K562 (cell line): ENCODE results near the gene SCG3. TPM values are rescaled to one million over a fixed set of nuclear protein-coding genes. Genes with fewer than 3 reads are reported as not detected.

ENCODE experiments used
- ATAC-seq: fragments of 200-7000 bp; cut with Tn5 transposase; 3 replicates; pipeline ENCODE4 v1.9.1; 2020; ENCODE audit warnings: moderate library complexity
- BruUV-seq: library from RNA; stranded (reverse); fragments of 400-500 nt; replicated peaks from 2 replicates; lab custom pipeline; 2021; lab: Mats Ljungman, UMichigan
- CTCF ChIA-PET: fragments of 300-600 bp; formaldehyde crosslinking; extraction: SDS; loops from one replicate; lab custom pipeline; 2021; ENCODE audit warnings: low intra/inter-chr PET ratio; lab: Yijun Ruan, JAX
- POLR2A ChIA-PET: fragments of 300-600, 350-650 bp; sonication (Branson Sonifier 250); formaldehyde crosslinking; extraction: SDS; loops from one replicate; lab custom pipeline; 2021; ENCODE audit warnings: antibody characterized with exemption, inconsistent platforms; lab: Yijun Ruan, JAX
- DNase-seq, 4 experiments: peaks; one replicate each; pipeline versions ENCODE4 v3.0.0 to v3.0.0-alpha.2; 2011 to 2018; ENCODE audit warnings: low spot score in 3 of 4, mixed read lengths in 3 of 4; ENCODE audit errors: extremely low read depth in 1 of 4
- FAIRE-seq: peaks from 2 replicates; lab custom pipeline; 2011; peaks lifted over from hg19 to GRCh38; lab: Jason Lieb, UNC
- H2AFZ ChIP-seq: 2 replicates; pipeline ENCODE4 v1.6.0; 2011; ENCODE audit warnings: low read depth, low read length, control low read depth, inconsistent platforms
- H3K27ac ChIP-seq: fragments of 200-600 bp; 3 replicates; pipeline ENCODE4 v1.8.0; 2011; ENCODE audit warnings: low read depth, mild to moderate bottlenecking, control low read depth, inconsistent platforms, low read length, moderate library complexity, mixed read lengths; ENCODE audit errors: extremely low read depth
- H3K27me3 ChIP-seq, 2 experiments: fragments of 300-600 bp in 1 of 2; 2 replicates in 1 of 2; 3 replicates in 1 of 2; pipeline versions ENCODE4 v1.6.0 to v1.8.0; 2011; ENCODE audit warnings: inconsistent platforms in 2 of 2, low read length in 2 of 2, mild to moderate bottlenecking in 1 of 2, mixed read lengths in 1 of 2, moderate library complexity in 1 of 2; ENCODE audit not compliant: control insufficient read depth in 2 of 2, insufficient read depth in 2 of 2
- H3K36me3 ChIP-seq: fragments of 300-600 bp; 3 replicates; pipeline ENCODE4 v1.8.0; 2011; ENCODE audit warnings: mild to moderate bottlenecking, low read length, inconsistent platforms; ENCODE audit not compliant: control insufficient read depth, insufficient read depth
- H3K4me1 ChIP-seq, 2 experiments: fragments of 200-600 bp in 1 of 2; replicated peaks in 1 of 2; 2 replicates in 1 of 2; 3 replicates in 1 of 2; pipeline versions ENCODE4 v1.5.1 to v1.8.0; 2011; ENCODE audit warnings: inconsistent platforms in 2 of 2, low read length in 2 of 2, mild to moderate bottlenecking in 1 of 2, mixed read lengths in 1 of 2, moderate library complexity in 1 of 2; ENCODE audit not compliant: control insufficient read depth in 2 of 2, insufficient read depth in 2 of 2
- H3K4me2 ChIP-seq: 2 replicates; pipeline ENCODE4 v1.6.1; 2011; ENCODE audit warnings: low read length, control low read depth, inconsistent platforms, mixed read lengths; ENCODE audit not compliant: insufficient read depth
- H3K4me3 ChIP-seq: fragments of 200-600 bp; sonication (generic), shearing (Covaris generic); 2 replicates; pipeline ENCODE4 v1.5.1; 2016; ENCODE audit warnings: control low read depth, inconsistent platforms
- H3K79me2 ChIP-seq: fragments of 200-600 bp; 3 replicates; pipeline ENCODE4 v1.8.0; 2011; ENCODE audit warnings: low read length, inconsistent platforms; ENCODE audit not compliant: control insufficient read depth, insufficient read depth
- H3K9ac ChIP-seq, 2 experiments: 2 replicates each; pipeline versions ENCODE4 v1.6.0 to v1.6.1; 2011; ENCODE audit warnings: low read depth in 2 of 2, low read length in 2 of 2, control low read depth in 1 of 2, inconsistent platforms in 1 of 2, mild to moderate bottlenecking in 1 of 2, mixed read lengths in 1 of 2; ENCODE audit not compliant: insufficient read depth in 1 of 2
- H3K9me1 ChIP-seq: one replicate; pipeline ENCODE4 v1.6.0; 2011; ENCODE audit warnings: inconsistent platforms, mild to moderate bottlenecking, low read length, moderate library complexity; ENCODE audit not compliant: control insufficient read depth, insufficient read depth
- H3K9me3 ChIP-seq: replicated peaks from 2 replicates; pipeline ENCODE4 v1.5.1; 2011; ENCODE audit warnings: low read depth, low read length, inconsistent platforms; ENCODE audit not compliant: control insufficient read depth, insufficient read depth
- H4K20me1 ChIP-seq: replicated peaks from 2 replicates; pipeline ENCODE4 v1.6.1; 2011; ENCODE audit warnings: low read length, inconsistent platforms, mixed read lengths; ENCODE audit not compliant: control insufficient read depth, insufficient read depth
- CEBPB ChIP-seq: fragments of 450-650 bp; IDR thresholded peaks from 2 replicates; pipeline ENCODE4 v1.6.1; 2016; ENCODE audit warnings: missing genetic modification characterization, missing compliant biosample characterization
- EGR1 ChIP-seq: fragments of 450-650 bp; conservative IDR thresholded peaks from 2 replicates; pipeline ENCODE4 v1.6.1; 2017; ENCODE audit warnings: mild to moderate bottlenecking
- FOXP1 ChIP-seq: sonication (generic); formaldehyde crosslinking; IDR thresholded peaks from 2 replicates; pipeline ENCODE4 v1.8.0; 2022; ENCODE audit warnings: mild to moderate bottlenecking, missing genetic modification reagents
- HCFC1 ChIP-seq: IDR thresholded peaks from 2 replicates; pipeline ENCODE4 v1.6.1; 2012; ENCODE audit warnings: low read depth, low read length, improper control_type of control experiment
- KLF16 ChIP-seq: IDR thresholded peaks from 2 replicates; pipeline ENCODE4 v1.6.1; 2016; ENCODE audit warnings: antibody characterized with exemption
- NR2F6 ChIP-seq: fragments of 450-650 bp; formaldehyde crosslinking; IDR thresholded peaks from 2 replicates; pipeline ENCODE4 v1.4.0; 2020; ENCODE audit warnings: mild to moderate bottlenecking
- POU5F1 ChIP-seq: fragments of 150-350 bp; IDR thresholded peaks from 2 replicates; pipeline ENCODE4 v1.6.1; 2014; ENCODE audit warnings: borderline replicate concordance, low read length, low read depth, mild to moderate bottlenecking; ENCODE audit not compliant: partially characterized antibody
- WGBS: fragments of 100-300 bp; shearing (Covaris generic); methylation state at CpG from one replicate; pipeline ENCODE4 v1.1.6; 2016; ENCODE audit warnings: low coverage, mixed read lengths; ENCODE audit not compliant: insufficient coverage; ENCODE audit errors: missing lambda C conversion rate; 5-methylcytosine and 5-hydroxymethylcytosine counted together
- in situ Hi-C: fragments of 300-500 bp; cut with MboI; formaldehyde crosslinking; loops from 4 replicates; pipeline ENCODE4 v1.15.0; 2018; ENCODE audit warnings: inconsistent platforms, mixed read lengths
- intact Hi-C: fragments of 100-400 bp; cut with micrococcal nuclease; formaldehyde crosslinking; loops from 2 replicates; pipeline ENCODE4 v1.14.2; 2022
- polyA plus RNA-seq, 8 experiments: library from polyadenylated mRNA; depleted of rRNA in 4 of 8; stranded (reverse) in 5 of 8; unstranded in 3 of 8; fragments of >200 nt; fragmentation: Nextera tagmentation in 2 of 8; fragmentation: Illumina TruSeq in 1 of 8; extraction: Ambion mirVana in 2 of 8; extraction: Trizol in 1 of 8; gene quantifications; 2 replicates each; pipeline versions ENCODE4 v1.2.1 to v1.2.3, GENCODE V29; 2011 to 2014; ENCODE audit warnings: inconsistent platforms in 1 of 8, missing spikeins in 1 of 8
- total RNA-seq, 7 experiments: library from RNA; depleted of rRNA in 6 of 7; stranded (reverse); fragments of >200 nt in 6 of 7; fragmentation: Illumina TruSeq in 2 of 7; extraction: Trizol in 2 of 7; gene quantifications; 2 replicates each; pipeline versions ENCODE4 v1.2.1 to v1.2.3, GENCODE V29; 2011 to 2021; ENCODE audit warnings: low replicate concordance in 1 of 7
- TF ChIP-seq, protein P1 (sequence below), 3 experiments: IDR thresholded peaks in 2 of 3; conservative IDR thresholded peaks in 1 of 3; 2 replicates each; pipeline ENCODE4 v1.5.1; 2011 to 2012; ENCODE audit warnings: low read length in 3 of 3, mild to moderate bottlenecking in 3 of 3, control low read depth in 2 of 3, improper control_type of control experiment in 1 of 3, inconsistent platforms in 1 of 3, low read depth in 1 of 3, mixed read lengths in 1 of 3, moderate library complexity in 1 of 3; ENCODE audit not compliant: insufficient read depth in 2 of 3
- TF ChIP-seq, protein P2 (sequence below): sonication (generic); formaldehyde crosslinking; IDR thresholded peaks from 2 replicates; pipeline ENCODE4 v1.8.0; 2022; ENCODE audit warnings: missing genetic modification reagents, mild to moderate bottlenecking, borderline replicate concordance
- TF ChIP-seq, protein P3 (sequence below): fragments of 250-450 bp; sonication (Bioruptor Pico); IDR thresholded peaks from 2 replicates; pipeline ENCODE4 v1.4.0; 2020; ENCODE audit warnings: mild to moderate bottlenecking, moderate library complexity
- TF ChIP-seq, protein P4 (sequence below): fragments of 250-450 bp; sonication (Bioruptor Pico); IDR thresholded peaks from 2 replicates; pipeline ENCODE4 v1.8.0; 2021; ENCODE audit warnings: moderate library complexity, mild to moderate bottlenecking, inconsistent platforms
- TF ChIP-seq, protein P5 (sequence below): fragments of 450-650 bp; IDR thresholded peaks from 2 replicates; pipeline ENCODE4 v1.6.1; 2017; ENCODE audit warnings: antibody characterized with exemption

SCG3 gene
- total and polyA plus RNA-seq, 9 of the 15 experiments (the other 6 are each of a cell fraction or from before 2014, with no cell fraction given): 13.0 to 43.8 (median 21.0) TPM

DNA sequence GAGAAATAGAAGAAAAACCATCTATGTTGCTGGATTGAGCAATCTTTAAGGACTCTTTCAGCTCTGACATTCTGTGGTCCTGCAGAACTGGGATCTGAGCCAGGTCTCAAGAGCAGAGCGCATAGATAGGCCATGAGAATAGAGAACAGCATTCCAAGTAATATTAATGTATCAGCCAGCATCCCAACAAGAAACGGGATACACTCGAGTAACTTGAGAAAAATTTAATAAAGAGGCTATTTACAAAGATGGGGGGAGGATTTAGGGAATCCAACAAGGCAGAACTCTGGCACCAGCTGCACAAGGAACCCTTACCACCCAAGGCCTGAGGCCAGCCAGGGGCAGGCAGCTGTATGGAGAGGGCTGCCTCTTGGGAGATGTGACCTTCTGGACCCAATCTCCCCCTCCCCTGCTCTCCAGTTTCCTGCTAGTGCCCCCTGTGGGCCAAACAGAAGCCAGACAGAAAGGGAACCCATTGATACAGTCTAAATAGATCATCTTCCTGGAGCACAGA lies 78.3 kb downstream of the SCG3 start:
- Histone ChIP-seq H3K79me2 (no peaks in the 10 kb centered on the region), H3K9ac (0 out of 4 replicates have a peak overlapping the region, but pooled peaks of 1 of the 2 experiments have one; percentile 38), H3K9me3 (no peaks in the 10 kb centered on the region), H3K4me2 (no peak overlapping the region), H4K20me1 (no peaks in the 10 kb centered on the region), H3K27ac (no peak overlapping the region), H3K4me1 (peaks cover 4 to 15% of the 10 kb centered on the region in 2 experiments; a peak in 4 of 5 replicates), H2AFZ (no peak overlapping the region), H3K36me3 (no peaks in the 10 kb centered on the region; the same call in 2 of the 3 replicates), H3K9me1 (no peaks in the 10 kb centered on the region), H3K27me3 (no peaks in the 10 kb centered on the region), H3K4me3 (no peak overlapping the region)
- BruUV-seq: no TSS peak
- ATAC-seq: peak; percentile 81
- 28% methylated on average over 3 of the region's 3 CpGs for WGBS
- FAIRE-seq: no peak
- POLR2A ChIA-PET: interaction anchor here (0.7 kb wide), 1 partner anchor 935 kb away, joined by 3 read pairs; no protein-coding TSS in a partner anchor
- intact Hi-C loops: no loop called here
- CTCF ChIA-PET: no interaction called here
- in situ Hi-C loops: no loop called here
- DNase-seq: peak in 3 of 4 experiments; percentile 35 to 50 (median 41)
- TF ChIP-seq, protein P1, sequence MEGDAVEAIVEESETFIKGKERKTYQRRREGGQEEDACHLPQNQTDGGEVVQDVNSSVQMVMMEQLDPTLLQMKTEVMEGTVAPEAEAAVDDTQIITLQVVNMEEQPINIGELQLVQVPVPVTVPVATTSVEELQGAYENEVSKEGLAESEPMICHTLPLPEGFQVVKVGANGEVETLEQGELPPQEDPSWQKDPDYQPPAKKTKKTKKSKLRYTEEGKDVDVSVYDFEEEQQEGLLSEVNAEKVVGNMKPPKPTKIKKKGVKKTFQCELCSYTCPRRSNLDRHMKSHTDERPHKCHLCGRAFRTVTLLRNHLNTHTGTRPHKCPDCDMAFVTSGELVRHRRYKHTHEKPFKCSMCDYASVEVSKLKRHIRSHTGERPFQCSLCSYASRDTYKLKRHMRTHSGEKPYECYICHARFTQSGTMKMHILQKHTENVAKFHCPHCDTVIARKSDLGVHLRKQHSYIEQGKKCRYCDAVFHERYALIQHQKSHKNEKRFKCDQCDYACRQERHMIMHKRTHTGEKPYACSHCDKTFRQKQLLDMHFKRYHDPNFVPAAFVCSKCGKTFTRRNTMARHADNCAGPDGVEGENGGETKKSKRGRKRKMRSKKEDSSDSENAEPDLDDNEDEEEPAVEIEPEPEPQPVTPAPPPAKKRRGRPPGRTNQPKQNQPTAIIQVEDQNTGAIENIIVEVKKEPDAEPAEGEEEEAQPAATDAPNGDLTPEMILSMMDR (IDR thresholded peaks at IDR 0.05 in 2 of 3, conservative IDR thresholded peaks at IDR 0.05 in 1 of 3; ENCODE audit: insufficient read depth in 2 of 3, low read depth in 1 of 3, low read length in 3 of 3): peak; percentile 36 to 55 (median 43)
- TF ChIP-seq NR2F6 (CRISPR knock-in tag): no peak
- TF ChIP-seq, protein P2, sequence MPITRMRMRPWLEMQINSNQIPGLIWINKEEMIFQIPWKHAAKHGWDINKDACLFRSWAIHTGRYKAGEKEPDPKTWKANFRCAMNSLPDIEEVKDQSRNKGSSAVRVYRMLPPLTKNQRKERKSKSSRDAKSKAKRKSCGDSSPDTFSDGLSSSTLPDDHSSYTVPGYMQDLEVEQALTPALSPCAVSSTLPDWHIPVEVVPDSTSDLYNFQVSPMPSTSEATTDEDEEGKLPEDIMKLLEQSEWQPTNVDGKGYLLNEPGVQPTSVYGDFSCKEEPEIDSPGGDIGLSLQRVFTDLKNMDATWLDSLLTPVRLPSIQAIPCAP (CRISPR knock-in tag): no peak
- TF ChIP-seq POU5F1: no peak
- TF ChIP-seq HCFC1: no peak
- TF ChIP-seq, protein P3, sequence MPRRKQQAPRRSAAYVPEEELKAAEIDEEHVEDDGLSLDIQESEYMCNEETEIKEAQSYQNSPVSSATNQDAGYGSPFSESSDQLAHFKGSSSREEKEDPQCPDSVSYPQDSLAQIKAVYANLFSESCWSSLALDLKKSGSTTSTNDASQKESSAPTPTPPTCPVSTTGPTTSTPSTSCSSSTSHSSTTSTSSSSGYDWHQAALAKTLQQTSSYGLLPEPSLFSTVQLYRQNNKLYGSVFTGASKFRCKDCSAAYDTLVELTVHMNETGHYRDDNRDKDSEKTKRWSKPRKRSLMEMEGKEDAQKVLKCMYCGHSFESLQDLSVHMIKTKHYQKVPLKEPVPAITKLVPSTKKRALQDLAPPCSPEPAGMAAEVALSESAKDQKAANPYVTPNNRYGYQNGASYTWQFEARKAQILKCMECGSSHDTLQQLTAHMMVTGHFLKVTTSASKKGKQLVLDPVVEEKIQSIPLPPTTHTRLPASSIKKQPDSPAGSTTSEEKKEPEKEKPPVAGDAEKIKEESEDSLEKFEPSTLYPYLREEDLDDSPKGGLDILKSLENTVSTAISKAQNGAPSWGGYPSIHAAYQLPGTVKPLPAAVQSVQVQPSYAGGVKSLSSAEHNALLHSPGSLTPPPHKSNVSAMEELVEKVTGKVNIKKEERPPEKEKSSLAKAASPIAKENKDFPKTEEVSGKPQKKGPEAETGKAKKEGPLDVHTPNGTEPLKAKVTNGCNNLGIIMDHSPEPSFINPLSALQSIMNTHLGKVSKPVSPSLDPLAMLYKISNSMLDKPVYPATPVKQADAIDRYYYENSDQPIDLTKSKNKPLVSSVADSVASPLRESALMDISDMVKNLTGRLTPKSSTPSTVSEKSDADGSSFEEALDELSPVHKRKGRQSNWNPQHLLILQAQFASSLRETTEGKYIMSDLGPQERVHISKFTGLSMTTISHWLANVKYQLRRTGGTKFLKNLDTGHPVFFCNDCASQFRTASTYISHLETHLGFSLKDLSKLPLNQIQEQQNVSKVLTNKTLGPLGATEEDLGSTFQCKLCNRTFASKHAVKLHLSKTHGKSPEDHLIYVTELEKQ (CRISPR knock-in tag): no peak
- TF ChIP-seq, protein P4, sequence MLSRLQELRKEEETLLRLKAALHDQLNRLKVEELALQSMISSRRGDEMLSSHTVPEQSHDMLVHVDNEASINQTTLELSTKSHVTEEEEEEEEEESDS: no peak
- no peak for TF ChIP-seq KLF16
- TF ChIP-seq CEBPB (tag): peak; percentile 87
- TF ChIP-seq, protein P5, sequence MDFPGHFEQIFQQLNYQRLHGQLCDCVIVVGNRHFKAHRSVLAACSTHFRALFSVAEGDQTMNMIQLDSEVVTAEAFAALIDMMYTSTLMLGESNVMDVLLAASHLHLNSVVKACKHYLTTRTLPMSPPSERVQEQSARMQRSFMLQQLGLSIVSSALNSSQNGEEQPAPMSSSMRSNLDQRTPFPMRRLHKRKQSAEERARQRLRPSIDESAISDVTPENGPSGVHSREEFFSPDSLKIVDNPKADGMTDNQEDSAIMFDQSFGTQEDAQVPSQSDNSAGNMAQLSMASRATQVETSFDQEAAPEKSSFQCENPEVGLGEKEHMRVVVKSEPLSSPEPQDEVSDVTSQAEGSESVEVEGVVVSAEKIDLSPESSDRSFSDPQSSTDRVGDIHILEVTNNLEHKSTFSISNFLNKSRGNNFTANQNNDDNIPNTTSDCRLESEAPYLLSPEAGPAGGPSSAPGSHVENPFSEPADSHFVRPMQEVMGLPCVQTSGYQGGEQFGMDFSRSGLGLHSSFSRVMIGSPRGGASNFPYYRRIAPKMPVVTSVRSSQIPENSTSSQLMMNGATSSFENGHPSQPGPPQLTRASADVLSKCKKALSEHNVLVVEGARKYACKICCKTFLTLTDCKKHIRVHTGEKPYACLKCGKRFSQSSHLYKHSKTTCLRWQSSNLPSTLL: no peak
- TF ChIP-seq FOXP1 (CRISPR knock-in tag): no peak
- TF ChIP-seq EGR1: no peak
